H9 (cell line): Measurements from ENCODE around the gene FAIM2. TPM values are rescaled to one million over a fixed set of nuclear protein-coding genes. Genes with fewer than 3 reads are reported as not detected.

Source experiments
- DNase-seq: peaks from one replicate; pipeline ENCODE4 v3.0.0-alpha.2; 2017
- H2AFZ ChIP-seq: one replicate; pipeline ENCODE4 v1.6.1; 2013; ENCODE audit warnings: mild to moderate bottlenecking, low read length, control low read depth, moderate library complexity
- H2AK5ac ChIP-seq: 2 replicates; pipeline ENCODE4 v1.6.1; 2013; ENCODE audit warnings: low read length, control low read depth, mixed read lengths; ENCODE audit not compliant: insufficient read length
- H2BK120ac ChIP-seq: one replicate; pipeline ENCODE4 v1.6.1; 2013; ENCODE audit warnings: low read depth, mild to moderate bottlenecking, low read length, control low read depth, inconsistent platforms; ENCODE audit not compliant: poor library complexity, severe bottlenecking
- H2BK12ac ChIP-seq: 2 replicates; pipeline ENCODE4 v1.6.1; 2013; ENCODE audit warnings: low read length, control low read depth, mixed read lengths, low read depth; ENCODE audit not compliant: insufficient read length
- H2BK15ac ChIP-seq: 2 replicates; pipeline ENCODE4 v1.6.1; 2013; ENCODE audit warnings: low read depth, low read length, control low read depth
- H2BK20ac ChIP-seq: one replicate; pipeline ENCODE4 v1.6.1; 2013; ENCODE audit warnings: low read depth, mild to moderate bottlenecking, low read length, control low read depth, inconsistent platforms; ENCODE audit not compliant: poor library complexity, severe bottlenecking
- H2BK5ac ChIP-seq: 2 replicates; pipeline ENCODE4 v1.6.1; 2013; ENCODE audit warnings: low read length, control low read depth, mixed read lengths; ENCODE audit not compliant: insufficient read length
- H3K14ac ChIP-seq: 2 replicates; pipeline ENCODE4 v1.6.1; 2013; ENCODE audit warnings: low read length, control low read depth; ENCODE audit not compliant: insufficient read depth
- H3K18ac ChIP-seq: 2 replicates; pipeline ENCODE4 v1.6.1; 2013; ENCODE audit warnings: low read depth, mild to moderate bottlenecking, mixed read lengths, low read length, control low read depth; ENCODE audit not compliant: insufficient read length
- H3K23ac ChIP-seq: 2 replicates; pipeline ENCODE4 v1.6.1; 2013; ENCODE audit warnings: low read length, control low read depth, mixed read lengths, low read depth; ENCODE audit not compliant: insufficient read length
- H3K23me2 ChIP-seq: 2 replicates; pipeline ENCODE4 v1.6.1; 2013; ENCODE audit warnings: low read depth, mild to moderate bottlenecking, mixed read lengths, low read length, control low read depth; ENCODE audit not compliant: insufficient read length, poor library complexity, severe bottlenecking
- H3K27ac ChIP-seq: 2 replicates; pipeline ENCODE4 v1.5.1; 2013; ENCODE audit warnings: low read length, control low read depth, mixed read lengths, low read depth; ENCODE audit not compliant: insufficient read length
- H3K27me3 ChIP-seq: 2 replicates; pipeline ENCODE4 v1.6.1; 2013; ENCODE audit warnings: low read length, control low read depth, inconsistent platforms; ENCODE audit not compliant: insufficient read depth
- H3K4ac ChIP-seq: 2 replicates; pipeline ENCODE4 v1.6.1; 2013; ENCODE audit warnings: low read depth, mild to moderate bottlenecking, control low read depth, inconsistent platforms, low read length, moderate library complexity
- H3K4me1 ChIP-seq: 2 replicates; pipeline ENCODE4 v1.6.1; 2013; ENCODE audit warnings: low read length, control low read depth, inconsistent platforms; ENCODE audit not compliant: insufficient read depth
- H3K4me2 ChIP-seq: 2 replicates; pipeline ENCODE4 v1.6.1; 2013; ENCODE audit warnings: low read length, control low read depth, mixed read lengths; ENCODE audit not compliant: insufficient read length, insufficient read depth
- H3K56ac ChIP-seq: 2 replicates; pipeline ENCODE4 v1.6.1; 2013; ENCODE audit warnings: low read depth, mild to moderate bottlenecking, mixed read lengths, low read length, control low read depth; ENCODE audit not compliant: insufficient read length
- H3K79me1 ChIP-seq: 2 replicates; pipeline ENCODE4 v1.6.1; 2013; ENCODE audit warnings: low read depth, mild to moderate bottlenecking, moderate library complexity, low read length, control low read depth, inconsistent platforms; ENCODE audit not compliant: insufficient read depth, poor library complexity, severe bottlenecking
- H3K79me2 ChIP-seq: 2 replicates; pipeline ENCODE4 v1.6.1; 2013; ENCODE audit warnings: low read length, control low read depth, inconsistent platforms; ENCODE audit not compliant: insufficient read depth
- H3K9ac ChIP-seq: 2 replicates; pipeline ENCODE4 v1.6.1; 2013; ENCODE audit warnings: low read length, control low read depth, mixed read lengths; ENCODE audit not compliant: insufficient read length; ENCODE audit errors: extremely low read depth
- H3K9me3 ChIP-seq: one replicate; pipeline ENCODE4 v1.6.1; 2013; ENCODE audit warnings: low read depth, low read length, inconsistent platforms; ENCODE audit not compliant: control insufficient read depth
- H3T11ph ChIP-seq: one replicate; pipeline ENCODE4 v1.6.1; 2013; ENCODE audit warnings: mild to moderate bottlenecking, low read length, control low read depth, inconsistent platforms
- H4K20me1 ChIP-seq: one replicate; pipeline ENCODE4 v1.6.1; 2013; ENCODE audit not compliant: control insufficient read depth, insufficient read length, insufficient read depth
- H4K5ac ChIP-seq: 2 replicates; pipeline ENCODE4 v1.6.1; 2013; ENCODE audit warnings: low read depth, mild to moderate bottlenecking, mixed read lengths, low read length, control low read depth; ENCODE audit not compliant: insufficient read length
- H4K8ac ChIP-seq: replicated peaks from 2 replicates; pipeline ENCODE4 v1.6.1; 2013; ENCODE audit warnings: low read length, control low read depth, mixed read lengths, low read depth; ENCODE audit not compliant: insufficient read length
- H4K91ac ChIP-seq: 2 replicates; pipeline ENCODE4 v1.6.1; 2013; ENCODE audit warnings: low read depth, mild to moderate bottlenecking, moderate library complexity, mixed read lengths, low read length, control low read depth; ENCODE audit not compliant: insufficient read length
- H3K27ac Mint-ChIP-seq, 3 experiments: 2 replicates in 2 of 3; 3 replicates in 1 of 3; pipeline ENCODE4 v1.8.0; 2020 to 2021; ENCODE audit warnings: mixed read lengths in 3 of 3, mild to moderate bottlenecking in 1 of 3, moderate library complexity in 1 of 3
- H3K27me3 Mint-ChIP-seq: 2 replicates; pipeline ENCODE4 v1.8.0; 2021; ENCODE audit warnings: low read depth, mild to moderate bottlenecking, moderate library complexity, mixed read lengths
- H3K36me3 Mint-ChIP-seq, 3 experiments: 2 replicates in 2 of 3; 3 replicates in 1 of 3; pipeline ENCODE4 v1.8.0; 2020 to 2021; ENCODE audit warnings: low read depth in 3 of 3, mixed read lengths in 3 of 3; ENCODE audit not compliant: insufficient read depth in 1 of 3
- H3K4me1 Mint-ChIP-seq, 2 experiments: 2 replicates each; pipeline ENCODE4 v1.8.0; 2020; ENCODE audit warnings: mixed read lengths in 2 of 2
- H3K4me3 Mint-ChIP-seq, 2 experiments: 2 replicates in 1 of 2; 3 replicates in 1 of 2; pipeline ENCODE4 v1.8.0; 2020 to 2021; ENCODE audit warnings: mild to moderate bottlenecking in 2 of 2, mixed read lengths in 2 of 2, moderate library complexity in 1 of 2
- H3K9me3 Mint-ChIP-seq, 2 experiments: 2 replicates in 1 of 2; 3 replicates in 1 of 2; pipeline ENCODE4 v1.8.0; 2020; ENCODE audit warnings: mild to moderate bottlenecking in 2 of 2, mixed read lengths in 2 of 2, moderate library complexity in 1 of 2
- CTCF ChIP-seq: fragments of 200-600 bp; sonication (generic); conservative IDR thresholded peaks from 3 replicates; pipeline ENCODE4 v1.8.0; 2021; ENCODE audit warnings: antibody characterized with exemption, mild to moderate bottlenecking
- WGBS: extraction: QIAGEN DNeasy Blood & Tissue Kit; methylation state at CpG from one replicate; pipeline ENCODE4 v1.1.7; 2013; ENCODE audit warnings: missing lambda C conversion rate, low lambda C conversion rate, mixed read lengths; ENCODE audit not compliant: insufficient read length; ENCODE audit errors: extremely low coverage; 5-methylcytosine and 5-hydroxymethylcytosine counted together
- total RNA-seq: library from RNA; stranded (reverse); gene quantifications from 2 replicates; pipeline ENCODE4 v1.2.1, GENCODE V29; 2021

Gene FAIM2
- total RNA-seq, 1 experiment from 2014 or later = 0.42 TPM

GRCh38 chr12:49874142-49874897 is 29.4 kb downstream of the FAIM2 start:
- Histone ChIP-seq H3K4ac (no peak overlapping the region), H4K20me1 (no peaks in the 10 kb centered on the region), H3K14ac (no peak overlapping the region), H3K79me2 (no peaks in the 10 kb centered on the region), H3K79me1 (no peaks in the 10 kb centered on the region), H3T11ph (no peak overlapping the region), H3K9me3 (no peaks in the 10 kb centered on the region), H4K5ac (no peak overlapping the region), H2AFZ (no peak overlapping the region), H3K9ac (no peak overlapping the region), H3K27me3 (no peaks in the 10 kb centered on the region; the same call in 1 of the 2 replicates), H2BK15ac (no peak overlapping the region), H3K4me1 (no peaks in the 10 kb centered on the region), H2BK12ac (no peak overlapping the region), H2BK20ac (no peak overlapping the region), H4K8ac (no peak overlapping the region), H2BK120ac (no peak overlapping the region), H3K4me2 (no peak overlapping the region), H4K91ac (no peak overlapping the region), H3K23ac (no peak overlapping the region), H3K23me2 (no peaks in the 10 kb centered on the region), H2BK5ac (no peak overlapping the region), H2AK5ac (no peak overlapping the region), H3K18ac (no peak overlapping the region), H3K56ac (no peak overlapping the region), H3K27ac (no peak overlapping the region)
- Mint-ChIP-seq H3K27ac (no peak overlapping the region), H3K9me3 (peaks cover 15 to 17% of the 10 kb centered on the region in 2 experiments), H3K4me1 (peaks cover 0 to 2% of the 10 kb centered on the region in 2 experiments; a peak in 1 of 4 replicates), H3K36me3 (peaks cover 0 to 2% (median 0%) of the 10 kb centered on the region in 3 experiments; a peak in 2 of 7 replicates), H3K27me3 (no peaks in the 10 kb centered on the region; the same call in 1 of the 2 replicates), H3K4me3 (no peak overlapping the region)
- DNase-seq = no peak
- no CpG with 5 or more reads among the region's 12 CpGs for WGBS
- no peak for TF ChIP-seq CTCF
